Measurements from ENCODE around the gene BCAT1. TPM values are rescaled to one million over a fixed set of nuclear protein-coding genes. Genes with fewer than 3 reads are reported as not detected.
A peak's percentile ranks its signal among the peaks of the same experiment; 100 is the strongest.

The BCAT1 gene
- total and polyA plus RNA-seq, 9 of the 15 experiments (the other 6 are each of a cell fraction or from before 2014, with no cell fraction given) = 38.5 to 157 (median 66.8) TPM

- TF ChIP-seq JUND (IDR thresholded peaks at IDR 0.05; ENCODE audit: borderline replicate concordance, low read depth, low read length) (peak; percentile 19; the same call in 1 of the 2 replicates), JUND (tag; IDR thresholded peaks at IDR 0.05; ENCODE audit: borderline replicate concordance, low read depth, low read length) (no peak), ZNF655 (CRISPR knock-in tag; IDR thresholded peaks at IDR 0.05) (no peak), REST (IDR thresholded peaks at IDR 0.05; ENCODE audit: borderline replicate concordance) (no peak), REST (CRISPR knock-in tag; IDR thresholded peaks at IDR 0.05; ENCODE audit: low read depth) (no peak), TEAD1 (CRISPR knock-in tag; IDR thresholded peaks at IDR 0.05) (no peak), ZBTB7A (IDR thresholded peaks at IDR 0.05; ENCODE audit: borderline replicate concordance, control insufficient read depth, low read depth, low read length) (no peak), HNRNPL (IDR thresholded peaks at IDR 0.05; ENCODE audit: low read depth, low read length) (no peak), NFYB (IDR thresholded peaks at IDR 0.05; ENCODE audit: extremely low read depth, insufficient read length) (no peak), ZNF280B (CRISPR knock-in tag; IDR thresholded peaks at IDR 0.05) (no peak), DLX4 (CRISPR knock-in tag; IDR thresholded peaks at IDR 0.05) (no peak), USF1 (CRISPR knock-in tag; IDR thresholded peaks at IDR 0.05) (peak; percentile 39; the same call in 1 of the 2 replicates), BHLHE40 (IDR thresholded peaks at IDR 0.05; ENCODE audit: low read length) (peak; percentile 81), L3MBTL2 (IDR thresholded peaks at IDR 0.05) (0 out of 2 replicates have a peak, but pooled peaks have one; percentile 23), FOXK2 (conservative IDR thresholded peaks at IDR 0.05 in 1 of 2, IDR thresholded peaks at IDR 0.05 in 1 of 2; ENCODE audit: low read depth in 2 of 2) (peak; percentile 42 to 46; a peak in 1 of 4 replicates)
Observed at GRCh38 chr12:24909667-24910066, 39.2 kb downstream of the BCAT1 start (continued).
